ENCODE data around the gene TTYH2.

The TTYH2 gene

DNA sequence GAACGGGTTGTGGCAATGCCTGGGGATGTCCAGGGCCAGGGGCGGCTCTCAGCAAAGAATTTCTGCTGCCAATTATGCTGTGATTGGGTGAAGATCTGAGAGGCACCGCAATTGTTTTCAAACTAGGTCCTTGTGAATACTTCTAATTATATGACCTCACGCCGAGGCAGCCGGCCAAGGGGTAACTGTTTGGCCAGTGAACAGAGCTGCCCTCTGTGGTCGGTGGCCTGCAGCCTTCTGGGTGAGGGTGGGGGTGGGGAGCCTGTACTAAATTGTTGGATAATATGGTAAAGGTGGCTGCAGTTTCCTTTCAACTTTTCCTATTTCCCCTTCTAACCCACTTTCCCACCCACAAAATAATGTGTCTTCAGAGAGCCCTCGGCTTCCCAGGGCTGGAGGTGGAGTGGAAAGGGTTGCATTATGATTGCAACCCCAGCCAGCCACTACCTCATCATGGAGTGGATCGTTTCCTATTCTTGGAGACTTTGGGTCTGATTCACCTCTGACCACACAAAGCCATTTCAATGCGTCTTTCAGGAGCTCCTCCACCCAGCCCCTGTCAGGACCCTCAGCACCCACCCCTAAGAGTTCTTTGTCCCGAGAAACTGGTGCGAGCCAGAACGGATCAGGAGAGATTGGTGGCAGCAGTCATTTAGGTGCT is 58.7 kb downstream of the TTYH2 start:
- no peak overlapping the region for H3K4me3 ChIP-seq (ENCODE audit: low read length)
- TF ChIP-seq, protein P1, sequence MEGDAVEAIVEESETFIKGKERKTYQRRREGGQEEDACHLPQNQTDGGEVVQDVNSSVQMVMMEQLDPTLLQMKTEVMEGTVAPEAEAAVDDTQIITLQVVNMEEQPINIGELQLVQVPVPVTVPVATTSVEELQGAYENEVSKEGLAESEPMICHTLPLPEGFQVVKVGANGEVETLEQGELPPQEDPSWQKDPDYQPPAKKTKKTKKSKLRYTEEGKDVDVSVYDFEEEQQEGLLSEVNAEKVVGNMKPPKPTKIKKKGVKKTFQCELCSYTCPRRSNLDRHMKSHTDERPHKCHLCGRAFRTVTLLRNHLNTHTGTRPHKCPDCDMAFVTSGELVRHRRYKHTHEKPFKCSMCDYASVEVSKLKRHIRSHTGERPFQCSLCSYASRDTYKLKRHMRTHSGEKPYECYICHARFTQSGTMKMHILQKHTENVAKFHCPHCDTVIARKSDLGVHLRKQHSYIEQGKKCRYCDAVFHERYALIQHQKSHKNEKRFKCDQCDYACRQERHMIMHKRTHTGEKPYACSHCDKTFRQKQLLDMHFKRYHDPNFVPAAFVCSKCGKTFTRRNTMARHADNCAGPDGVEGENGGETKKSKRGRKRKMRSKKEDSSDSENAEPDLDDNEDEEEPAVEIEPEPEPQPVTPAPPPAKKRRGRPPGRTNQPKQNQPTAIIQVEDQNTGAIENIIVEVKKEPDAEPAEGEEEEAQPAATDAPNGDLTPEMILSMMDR (conservative IDR thresholded peaks at IDR 0.05; ENCODE audit: low read length) = no peak
- no peak for DNase-seq (ENCODE audit: low read depth)

DNA sequence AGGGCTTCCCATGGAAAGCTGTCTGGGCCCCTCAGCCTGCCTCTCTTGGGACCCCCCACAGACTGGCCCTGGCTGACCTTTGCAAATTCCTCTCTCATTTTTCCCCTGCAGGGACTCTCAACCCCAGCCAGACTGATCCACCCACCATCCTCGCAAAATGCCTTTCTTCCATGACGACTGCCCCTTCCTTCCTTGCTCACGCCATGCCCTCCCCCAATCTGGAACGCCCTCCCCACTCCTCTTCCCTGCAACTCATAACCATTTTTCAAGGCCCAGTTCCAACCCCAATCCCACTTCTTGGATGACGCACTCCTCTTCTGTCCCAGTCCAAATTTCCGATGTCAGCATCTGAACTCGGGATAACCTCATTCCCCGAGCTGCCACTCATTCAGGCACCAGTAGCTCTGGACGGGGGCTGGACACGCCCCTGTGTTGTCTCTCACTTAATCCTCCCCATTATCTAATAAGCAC is 59.4 kb downstream of the TTYH2 start:
- TF ChIP-seq, protein P1 (conservative IDR thresholded peaks at IDR 0.05; ENCODE audit: low read length) = no peak
- DNase-seq (ENCODE audit: low read depth) = no peak
- H3K4me3 ChIP-seq (ENCODE audit: low read length) = no peak overlapping the region

DNA sequence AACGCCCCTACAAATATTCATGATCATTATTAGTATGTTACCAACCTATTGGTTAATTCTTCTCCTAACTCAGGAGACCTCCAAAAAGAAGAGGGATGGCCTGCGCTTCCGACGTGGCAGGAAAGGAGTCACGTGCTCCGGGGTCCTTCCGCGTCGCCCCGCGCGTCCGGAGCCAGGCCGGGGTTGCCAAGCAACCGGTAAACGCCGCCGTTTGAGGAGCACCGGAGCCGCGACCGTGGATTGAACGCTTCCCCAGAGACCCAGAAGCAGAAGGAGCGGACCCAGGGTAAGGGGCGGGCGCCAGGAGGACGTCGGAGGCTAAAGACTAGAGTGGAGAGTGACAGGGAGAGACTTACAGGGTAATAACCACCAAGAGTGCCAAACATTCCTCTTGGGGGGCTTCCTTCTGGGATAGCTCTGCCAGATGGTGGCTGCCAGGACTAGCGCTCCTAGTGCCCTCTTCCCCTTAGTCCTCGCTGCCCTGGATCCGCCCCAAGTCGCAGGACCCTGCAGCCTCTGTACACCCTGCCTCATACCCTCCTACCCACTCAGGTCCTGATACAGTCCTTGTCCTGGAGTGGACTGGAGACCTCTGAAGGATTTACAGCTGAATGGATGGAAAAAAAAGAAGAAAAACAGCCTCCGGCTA is 60.8 kb downstream of the TTYH2 start, which contains the start of gene DNAI2:
DNAI2 (plus strand) TSS at position 175 of the 649 bp plus-strand sequence. CDS start 7,584 bp downstream, outside the sequence.
- TF ChIP-seq, protein P1 (conservative IDR thresholded peaks at IDR 0.05; ENCODE audit: low read length) = no peak
- DNase-seq (ENCODE audit: low read depth) = no peak
- no peak within 1 kb of the TSS for H3K4me3 ChIP-seq (ENCODE audit: low read length)

DNA sequence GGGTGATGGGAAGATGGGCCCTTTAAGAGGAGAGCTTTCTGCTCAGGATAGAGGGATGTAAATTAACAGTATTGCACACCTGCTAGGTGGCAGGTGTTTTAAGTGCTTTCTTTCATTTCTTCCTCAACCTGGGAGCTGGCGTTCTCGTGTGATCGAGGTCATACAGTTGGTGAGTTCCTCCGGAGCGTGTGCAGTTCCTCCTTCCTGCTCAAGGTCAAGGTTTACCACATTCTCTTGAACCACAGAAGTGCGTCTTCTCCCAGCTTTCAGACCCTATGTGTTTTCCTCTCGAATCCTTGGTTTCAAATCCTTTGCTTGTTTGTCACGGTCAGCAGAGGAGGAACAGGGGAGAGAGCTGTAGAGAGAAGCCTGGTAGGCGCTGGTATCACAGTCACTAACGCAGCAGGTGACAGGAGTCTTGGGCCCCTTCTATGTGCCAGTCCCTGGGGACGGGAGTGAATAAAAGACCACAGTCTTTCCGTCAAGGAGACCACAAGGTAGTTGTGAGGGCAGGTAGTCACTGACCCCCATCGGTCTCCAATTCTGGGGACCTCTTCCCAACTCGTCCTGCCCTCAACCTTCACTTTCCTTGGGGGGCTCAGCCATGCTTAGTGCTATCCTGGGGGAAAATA is 61.5 kb downstream of the TTYH2 start:
- TF ChIP-seq, protein P1 (conservative IDR thresholded peaks at IDR 0.05; ENCODE audit: low read length) = no peak
- DNase-seq (ENCODE audit: low read depth) = no peak
- H3K4me3 ChIP-seq (ENCODE audit: low read length) = no peak overlapping the region

DNA sequence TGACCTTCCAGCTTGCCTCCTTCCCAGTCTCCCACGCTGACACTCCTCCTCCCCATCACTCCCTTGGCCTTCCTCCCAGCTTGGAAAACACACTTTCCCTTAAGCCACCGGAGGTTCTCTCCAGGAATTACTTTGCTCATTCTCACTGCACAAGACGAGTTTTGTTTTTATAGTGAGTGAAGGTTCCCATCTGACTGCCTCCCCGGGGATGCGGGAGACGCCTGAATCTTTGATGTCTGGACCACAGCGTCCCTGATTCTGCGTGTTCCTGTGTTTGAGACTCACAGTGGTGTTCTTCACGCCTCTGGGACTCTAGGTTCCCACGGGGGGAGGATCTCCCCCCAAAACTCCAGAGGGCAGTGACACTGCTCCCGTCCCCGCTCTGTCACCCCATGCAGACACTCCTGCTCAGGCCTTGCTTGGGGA is 62.7 kb downstream of the TTYH2 start:
- no peak overlapping the region for H3K4me3 ChIP-seq (ENCODE audit: low read length)
- no peak for DNase-seq (ENCODE audit: low read depth)

DNA sequence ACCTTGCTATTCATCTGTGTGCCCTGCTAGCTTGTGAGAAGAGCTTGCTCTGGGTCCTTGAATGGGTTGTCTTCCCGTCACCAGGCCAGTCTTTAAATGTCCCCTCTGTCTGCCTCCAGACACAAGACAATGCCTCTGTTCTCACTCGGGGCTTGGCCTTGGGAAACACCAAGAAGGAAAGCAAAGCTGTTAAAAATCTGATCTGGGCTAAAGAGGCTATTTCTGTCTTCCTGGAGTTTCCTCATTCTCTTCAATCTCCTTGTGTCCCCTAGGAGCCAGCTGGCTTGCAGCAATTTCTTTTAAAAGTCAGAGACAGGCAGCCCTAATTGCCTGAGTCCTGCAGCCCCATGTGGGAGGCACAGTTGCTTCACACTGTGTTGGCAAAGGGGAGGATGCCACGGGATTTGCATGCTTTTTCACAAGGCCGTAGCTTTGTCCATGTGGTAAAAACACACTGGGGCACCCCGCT is 63.2 kb downstream of the TTYH2 start:
- TF ChIP-seq, protein P1 (conservative IDR thresholded peaks at IDR 0.05; ENCODE audit: low read length) = no peak
- DNase-seq (ENCODE audit: low read depth) = peak; percentile 5
- H3K4me3 ChIP-seq (ENCODE audit: low read length) = no peak overlapping the region

More for the DNA sequence above, 62.7 kb downstream of the TTYH2 start:
- TF ChIP-seq, protein P1 (conservative IDR thresholded peaks at IDR 0.05; ENCODE audit: low read length) = no peak

All from AG10803 (cell line).